ENCODE results near the gene LAT. TPM values are rescaled to one million over a fixed set of nuclear protein-coding genes. Genes with fewer than 3 reads are reported as not detected.
"Not testable (repeated sequence)": the region's sequence is repeated elsewhere in the genome, so short reads cannot be mapped to it uniquely, and the experiment has no call there.

Gene LAT
- total and polyA plus RNA-seq, 5 donors from 2014 or later = 282 to 429 (median 291) TPM

- Mint-ChIP-seq H3K27ac (peak overlapping the region in 1 of 3 donors; percentile 83), H3K4me1 (peaks cover 8 to 56% (median 33%) of the 10 kb centered on the region in 4 donors)
Observed at GRCh38 chr16:28992496-28992895, 7.6 kb downstream of the LAT start.

GRCh38 chr16:28998837-28999236, 14.0 kb downstream of the LAT start:
- Mint-ChIP-seq H3K27ac (peak overlapping the region in 2 of 3 donors; percentile 67 to 78), H3K4me1 (peaks cover 3 to 12% (median 6%) of the 10 kb centered on the region in 4 donors), H3K36me3 (no peaks in the 10 kb centered on the region), H3K4me3 (no peak overlapping the region), H3K9me3 (no peaks in the 10 kb centered on the region), H3K27me3 (no peaks in the 10 kb centered on the region)
- ATAC-seq (ENCODE audit: low read depth in 2 of 2) (no peak), DNase-seq (no peak)
- Histone ChIP-seq H3K9me3 (ENCODE audit: control insufficient read depth in 2 of 2, low read length in 2 of 2) (no peaks in the 10 kb centered on the region), H3K27me3 (ENCODE audit: control insufficient read depth, insufficient read depth, low read length) (no peaks in the 10 kb centered on the region), H3K36me3 (ENCODE audit: control insufficient read depth, insufficient read depth, low read length) (no peaks in the 10 kb centered on the region), H3K4me3 (ENCODE audit: low read depth, low read length) (no peak overlapping the region), H3K27ac (ENCODE audit: insufficient read depth, low read length, poor library complexity, severe bottlenecking) (no peak overlapping the region), H3K4me1 (ENCODE audit: control insufficient read depth, insufficient read depth, low read length, poor library complexity, severe bottlenecking) (no peaks in the 10 kb centered on the region)

More at GRCh38 chr16:28992496-28992895, 7.6 kb downstream of the LAT start:
- Mint-ChIP-seq H3K4me3 (peak overlapping the region in 2 of 4 donors; percentile 16 to 41), H3K36me3 (peaks cover 15% of the 10 kb centered on the region), H3K9me3 (peaks cover 0 to 2% (median 0%) of the 10 kb centered on the region in 7 donors), H3K27me3 (no peaks in the 10 kb centered on the region)
- Histone ChIP-seq H3K4me3 (ENCODE audit: low read depth, low read length) (no peak overlapping the region), H3K9me3 (ENCODE audit: control insufficient read depth in 2 of 2, low read length in 2 of 2) (no peaks in the 10 kb centered on the region), H3K4me1 (ENCODE audit: control insufficient read depth, insufficient read depth, low read length, poor library complexity, severe bottlenecking) (peaks cover 34% of the 10 kb centered on the region), H3K27ac (ENCODE audit: insufficient read depth, low read length, poor library complexity, severe bottlenecking) (no peak overlapping the region), H3K36me3 (ENCODE audit: control insufficient read depth, insufficient read depth, low read length) (peaks cover 13% of the 10 kb centered on the region), H3K27me3 (ENCODE audit: control insufficient read depth, insufficient read depth, low read length) (no peaks in the 10 kb centered on the region)
- no peak for ATAC-seq (ENCODE audit: low read depth in 2 of 2)
- DNase-seq = no peak

- Histone ChIP-seq H3K9me3 (ENCODE audit: control insufficient read depth in 2 of 2, low read length in 2 of 2) (no peaks in the 10 kb centered on the region), H3K36me3 (ENCODE audit: control insufficient read depth, insufficient read depth, low read length) (no peaks in the 10 kb centered on the region), H3K27ac (ENCODE audit: insufficient read depth, low read length, poor library complexity, severe bottlenecking) (no peak overlapping the region), H3K27me3 (ENCODE audit: control insufficient read depth, insufficient read depth, low read length) (no peaks in the 10 kb centered on the region), H3K4me1 (ENCODE audit: control insufficient read depth, insufficient read depth, low read length, poor library complexity, severe bottlenecking) (no peaks in the 10 kb centered on the region), H3K4me3 (ENCODE audit: low read depth, low read length) (no peak overlapping the region)
- Mint-ChIP-seq H3K4me3 (no peak overlapping the region), H3K27ac (peak overlapping the region in 2 of 3 donors; percentile 55 to 78), H3K36me3 (no peaks in the 10 kb centered on the region), H3K4me1 (peaks cover 4 to 9% (median 6%) of the 10 kb centered on the region in 4 donors), H3K9me3 (no peaks in the 10 kb centered on the region), H3K27me3 (no peaks in the 10 kb centered on the region)
- no peak for ATAC-seq (ENCODE audit: low read depth in 2 of 2)
- no peak for DNase-seq
Observed at GRCh38 chr16:28999577-28999976, 14.7 kb downstream of the LAT start.

- H3K27ac Mint-ChIP-seq = no peak overlapping the region
- no peak overlapping the region for H3K4me3 Mint-ChIP-seq
- no peak for ATAC-seq (ENCODE audit: low read depth in 2 of 2)
- H3K4me1 ChIP-seq (ENCODE audit: control insufficient read depth, insufficient read depth, low read length, poor library complexity, severe bottlenecking) = no peaks in the 10 kb centered on the region
- H3K9me3 ChIP-seq (ENCODE audit: control insufficient read depth in 2 of 2, low read length in 2 of 2) = no peaks in the 10 kb centered on the region
- no peaks in the 10 kb centered on the region for H3K36me3 Mint-ChIP-seq
- H3K4me1 Mint-ChIP-seq = peaks cover 4 to 11% (median 7%) of the 10 kb centered on the region in 4 donors
- no peaks in the 10 kb centered on the region for H3K36me3 ChIP-seq (ENCODE audit: control insufficient read depth, insufficient read depth, low read length)
- no peak for DNase-seq
- H3K27ac ChIP-seq (ENCODE audit: insufficient read depth, low read length, poor library complexity, severe bottlenecking) = no peak overlapping the region
- no peaks in the 10 kb centered on the region for H3K27me3 Mint-ChIP-seq
- peaks cover 0 to 2% (median 0%) of the 10 kb centered on the region in 7 donors for H3K9me3 Mint-ChIP-seq
- H3K4me3 ChIP-seq (ENCODE audit: low read depth, low read length) = no peak overlapping the region
- no peaks in the 10 kb centered on the region for H3K27me3 ChIP-seq (ENCODE audit: control insufficient read depth, insufficient read depth, low read length)
Observed at GRCh38 chr16:29000019-29000418, 15.2 kb downstream of the LAT start.

- not testable (repeated sequence) for H3K27me3 ChIP-seq (ENCODE audit: control insufficient read depth, insufficient read depth, low read length); H3K4me3 ChIP-seq (ENCODE audit: low read depth, low read length); H3K36me3 Mint-ChIP-seq; DNase-seq; H3K36me3 ChIP-seq (ENCODE audit: control insufficient read depth, insufficient read depth, low read length); H3K27ac ChIP-seq (ENCODE audit: insufficient read depth, low read length, poor library complexity, severe bottlenecking); H3K9me3 ChIP-seq (ENCODE audit: control insufficient read depth in 2 of 2, low read length in 2 of 2); ATAC-seq (ENCODE audit: low read depth in 2 of 2); H3K4me3 Mint-ChIP-seq; H3K9me3 Mint-ChIP-seq; H3K27me3 Mint-ChIP-seq
- Mint-ChIP-seq H3K27ac (peak overlapping the region in 2 of 3 donors; percentile 60 to 76), H3K4me1 (peaks cover 6 to 32% (median 26%) of the 10 kb centered on the region in 4 donors)
- H3K4me1 ChIP-seq (ENCODE audit: control insufficient read depth, insufficient read depth, low read length, poor library complexity, severe bottlenecking) = peaks cover 22% of the 10 kb centered on the region
Observed at GRCh38 chr16:29004496-29005139, 19.8 kb downstream of the LAT start.

- H3K36me3 ChIP-seq (ENCODE audit: control insufficient read depth, insufficient read depth, low read length) = no peaks in the 10 kb centered on the region
- ATAC-seq (ENCODE audit: low read depth in 2 of 2) (peak; percentile 91 to 95), DNase-seq (peak; percentile 30 to 94 (median 60))
- H3K36me3 Mint-ChIP-seq = peaks cover 3% of the 10 kb centered on the region
- peaks cover 16 to 57% (median 41%) of the 10 kb centered on the region in 4 donors for H3K4me1 Mint-ChIP-seq
- peak overlapping the region; percentile 95 to 99 (median 95) for H3K27ac Mint-ChIP-seq
- peak overlapping the region; percentile 35 for H3K4me3 ChIP-seq (ENCODE audit: low read depth, low read length)
- no peaks in the 10 kb centered on the region for H3K27me3 Mint-ChIP-seq
- H3K4me3 Mint-ChIP-seq = peak overlapping the region; percentile 21 to 84 (median 76)
- peaks cover 51% of the 10 kb centered on the region for H3K4me1 ChIP-seq (ENCODE audit: control insufficient read depth, insufficient read depth, low read length, poor library complexity, severe bottlenecking)
- peak overlapping the region; percentile 71 for H3K27ac ChIP-seq (ENCODE audit: insufficient read depth, low read length, poor library complexity, severe bottlenecking)
- no peaks in the 10 kb centered on the region for H3K27me3 ChIP-seq (ENCODE audit: control insufficient read depth, insufficient read depth, low read length)
- H3K9me3 ChIP-seq (ENCODE audit: control insufficient read depth in 2 of 2, low read length in 2 of 2) = no peaks in the 10 kb centered on the region
- H3K9me3 Mint-ChIP-seq = peaks cover 0 to 2% (median 0%) of the 10 kb centered on the region in 7 donors
Observed at GRCh38 chr16:29007730-29008593, 23.1 kb downstream of the LAT start.

GRCh38 chr16:29009050-29009837, 24.4 kb downstream of the LAT start:
- no peak for ATAC-seq (ENCODE audit: low read depth in 2 of 2)
- Histone ChIP-seq H3K4me1 (ENCODE audit: control insufficient read depth, insufficient read depth, low read length, poor library complexity, severe bottlenecking) (peaks cover 61% of the 10 kb centered on the region), H3K27me3 (ENCODE audit: control insufficient read depth, insufficient read depth, low read length) (no peaks in the 10 kb centered on the region), H3K9me3 (ENCODE audit: control insufficient read depth in 2 of 2, low read length in 2 of 2) (no peaks in the 10 kb centered on the region), H3K27ac (ENCODE audit: insufficient read depth, low read length, poor library complexity, severe bottlenecking) (peak overlapping the region; percentile 71), H3K36me3 (ENCODE audit: control insufficient read depth, insufficient read depth, low read length) (no peaks in the 10 kb centered on the region), H3K4me3 (ENCODE audit: low read depth, low read length) (peak overlapping the region; percentile 68)
- peak in 1 of 3 donors; percentile 72 for DNase-seq
- peaks cover 3% of the 10 kb centered on the region for H3K36me3 Mint-ChIP-seq
- peaks cover 19 to 70% (median 51%) of the 10 kb centered on the region in 4 donors for H3K4me1 Mint-ChIP-seq
- peaks cover 0 to 2% (median 0%) of the 10 kb centered on the region in 7 donors for H3K9me3 Mint-ChIP-seq
- H3K27ac Mint-ChIP-seq = peak overlapping the region; percentile 95 to 99 (median 95)
- H3K27me3 Mint-ChIP-seq = no peaks in the 10 kb centered on the region
- peak overlapping the region; percentile 66 to 83 (median 76) for H3K4me3 Mint-ChIP-seq
